HG02763 (cell line): ENCODE data around the gene ARHGAP8.
"Not testable (repeated sequence)": the region's sequence is repeated elsewhere in the genome, so short reads cannot be mapped to it uniquely, and the experiment has no call there.

Source experiments
- ATAC-seq: cut with Tn5 transposase; IDR thresholded peaks from one replicate; pipeline ENCODE4 v1.9.1; 2021; ENCODE audit warnings: mild to moderate bottlenecking, moderate library complexity; ENCODE audit not compliant: unreplicated experiment

The ARHGAP8 gene

GRCh38 chr22:44848791-44849420 is 96.5 kb downstream of the ARHGAP8 start:
- ATAC-seq, result no peak

- ATAC-seq, result no peak
Observed at GRCh38 chr22:44850946-44851345, 98.6 kb downstream of the ARHGAP8 start.

- ATAC-seq, result not testable (repeated sequence)
Observed at GRCh38 chr22:44854641-44855040, 102.3 kb downstream of the ARHGAP8 start.

- no peak for ATAC-seq
Observed at GRCh38 chr22:44855855-44856254, 103.5 kb downstream of the ARHGAP8 start.

GRCh38 chr22:44858819-44859218 is 106.4 kb downstream of the ARHGAP8 start:
- ATAC-seq, result not testable (repeated sequence)

GRCh38 chr22:44859641-44860040 is 107.3 kb downstream of the ARHGAP8 start:
- ATAC-seq, result no peak

GRCh38 chr22:44860311-44860710 is 107.9 kb downstream of the ARHGAP8 start:
- no peak for ATAC-seq

- ATAC-seq, result no peak
Observed at GRCh38 chr22:44861245-44861644, 108.9 kb downstream of the ARHGAP8 start.

GRCh38 chr22:44862281-44862680 is 109.9 kb downstream of the ARHGAP8 start:
- ATAC-seq, result no peak

- no peak for ATAC-seq
Observed at GRCh38 chr22:44862981-44863860, 110.8 kb downstream of the ARHGAP8 start.

- no peak for ATAC-seq
Observed at GRCh38 chr22:44865193-44866057, 113.0 kb downstream of the ARHGAP8 start.

- no peak for ATAC-seq
Observed at GRCh38 chr22:44869196-44869595, 116.8 kb downstream of the ARHGAP8 start.

- ATAC-seq, result no peak
Observed at GRCh38 chr22:44870021-44870420, 117.6 kb downstream of the ARHGAP8 start.

- no peak for ATAC-seq
Observed at GRCh38 chr22:44871782-44872181, 119.4 kb downstream of the ARHGAP8 start.

- no peak for ATAC-seq
Observed at GRCh38 chr22:44876921-44877320, 124.5 kb downstream of the ARHGAP8 start.

GRCh38 chr22:44878483-44879300 is 126.3 kb downstream of the ARHGAP8 start:
- no peak for ATAC-seq

- ATAC-seq, result no peak
Observed at GRCh38 chr22:44879301-44879680, 126.9 kb downstream of the ARHGAP8 start.

- ATAC-seq, result no peak
Observed at GRCh38 chr22:44880610-44881290, 128.4 kb downstream of the ARHGAP8 start.

- no peak for ATAC-seq
Observed at GRCh38 chr22:44881624-44882023, 129.2 kb downstream of the ARHGAP8 start.
